HG02852 (cell line): Measurements from ENCODE around the gene ATP9A.
A peak's percentile ranks its signal among the peaks of the same experiment; 100 is the strongest.

ENCODE experiments used
- ATAC-seq: cut with Tn5 transposase; IDR thresholded peaks from one replicate; pipeline ENCODE4 v1.9.1; 2021; ENCODE audit warnings: mild to moderate bottlenecking, moderate library complexity; ENCODE audit not compliant: unreplicated experiment

The ATP9A gene

GRCh38 chr20:51604851-51605250, 163.3 kb downstream of the ATP9A start:
- ATAC-seq, result no peak

GRCh38 chr20:51602131-51602530, 166.1 kb downstream of the ATP9A start:
- ATAC-seq, result no peak

GRCh38 chr20:51600950-51601349, 167.2 kb downstream of the ATP9A start:
- no peak for ATAC-seq

- no peak for ATAC-seq
These were observed 168.2 kb downstream of the ATP9A start for GRCh38 chr20:51600016-51600420.

- ATAC-seq, result no peak
These were observed 169.6 kb downstream of the ATP9A start for GRCh38 chr20:51598556-51598955.

- no peak for ATAC-seq
These were observed 170.6 kb downstream of the ATP9A start for GRCh38 chr20:51597389-51598231.

GRCh38 chr20:51596668-51597388, 171.4 kb downstream of the ATP9A start:
- ATAC-seq, result no peak

- ATAC-seq, result no peak
These were observed 172.4 kb downstream of the ATP9A start for GRCh38 chr20:51595744-51596143.

- ATAC-seq, result peak; percentile 95
These were observed 173.1 kb downstream of the ATP9A start for GRCh38 chr20:51595058-51595532.

GRCh38 chr20:51594236-51595057, 173.7 kb downstream of the ATP9A start:
- no peak for ATAC-seq

GRCh38 chr20:51593584-51593983, 174.6 kb downstream of the ATP9A start:
- no peak for ATAC-seq

- ATAC-seq, result no peak
These were observed 175.6 kb downstream of the ATP9A start for GRCh38 chr20:51592564-51592963.

- no peak for ATAC-seq
These were observed 176.3 kb downstream of the ATP9A start for GRCh38 chr20:51591871-51592270.

GRCh38 chr20:51588762-51589161, 179.4 kb downstream of the ATP9A start:
- no peak for ATAC-seq

- no peak for ATAC-seq
These were observed 181.0 kb downstream of the ATP9A start for GRCh38 chr20:51587145-51587544.

- no peak for ATAC-seq
These were observed 182.2 kb downstream of the ATP9A start for GRCh38 chr20:51586005-51586440.

- ATAC-seq, result no peak
These were observed 183.0 kb downstream of the ATP9A start for GRCh38 chr20:51585148-51585547.

GRCh38 chr20:51584737-51585136, 183.5 kb downstream of the ATP9A start:
- no peak for ATAC-seq

GRCh38 chr20:51584116-51584515, 184.1 kb downstream of the ATP9A start:
- no peak for ATAC-seq

GRCh38 chr20:51583499-51583898, 184.7 kb downstream of the ATP9A start:
- no peak for ATAC-seq

GRCh38 chr20:51583073-51583472, 185.1 kb downstream of the ATP9A start:
- ATAC-seq, result no peak
